Kidney (tissue), 14 donors: Measurements from ENCODE around the gene LTC4S. TPM values are rescaled to one million over a fixed set of nuclear protein-coding genes. Genes with fewer than 3 reads are reported as not detected.
A peak's percentile ranks its signal among the peaks of the same experiment; 100 is the strongest.

Experiments
- DNase-seq, 5 donors: peaks; one replicate each; pipeline ENCODE4 v3.0.0-alpha.2; 2013 to 2020
- FAIRE-seq: peaks from 2 replicates; lab custom pipeline; 2012; peaks lifted over from hg19 to GRCh38; lab: Jason Lieb, UNC
- H3K27ac ChIP-seq, 2 donors: one replicate each; pipeline ENCODE4 v1.7.0; 2013; ENCODE audit warnings: low read depth in 2 of 2, low read length in 2 of 2, inconsistent platforms in 1 of 2
- H3K27me3 ChIP-seq: one replicate; pipeline ENCODE4 v1.7.1; 2013; ENCODE audit warnings: low read length, inconsistent platforms; ENCODE audit not compliant: control insufficient read depth, insufficient read depth
- H3K36me3 ChIP-seq, 3 donors: one replicate each; pipeline versions ENCODE4 v1.7.0 to v1.7.1; 2013; ENCODE audit warnings: low read length in 3 of 3, control low read depth in 1 of 3, inconsistent platforms in 1 of 3; ENCODE audit not compliant: insufficient read depth in 3 of 3, control insufficient read depth in 2 of 3
- H3K4me1 ChIP-seq, 3 donors: one replicate each; pipeline versions ENCODE4 v1.7.0 to v1.7.1; 2013; ENCODE audit warnings: low read length in 3 of 3, inconsistent platforms in 1 of 3, low read depth in 1 of 3; ENCODE audit not compliant: control insufficient read depth in 2 of 3, insufficient read depth in 2 of 3
- H3K4me3 ChIP-seq, 3 donors: one replicate each; pipeline versions ENCODE4 v1.7.0 to v1.8.1; 2013; ENCODE audit warnings: low read length in 3 of 3, control low read depth in 1 of 3, inconsistent platforms in 1 of 3
- H3K9ac ChIP-seq, 3 donors: one replicate each; pipeline versions ENCODE4 v1.7.0 to v1.7.1; 2013; ENCODE audit warnings: low read length in 3 of 3, control low read depth in 1 of 3, inconsistent platforms in 1 of 3
- H3K9me3 ChIP-seq, 3 donors: one replicate each; pipeline versions ENCODE4 v1.7.0 to v1.7.1; 2013; ENCODE audit warnings: low read length in 3 of 3, control low read depth in 1 of 3, inconsistent platforms in 1 of 3; ENCODE audit not compliant: control insufficient read depth in 2 of 3, insufficient read depth in 1 of 3
- intact Hi-C: fragments of 100-400 bp; cut with DNase I; formaldehyde crosslinking; loops from one replicate; pipeline ENCODE4 v1.11.1; 2022
- polyA plus RNA-seq: library from polyadenylated mRNA; stranded (reverse); fragments of 350-450 nt; fragmentation: Illumina TruSeq; extraction: RNeasy Lipid Tissue Mini Kit (QIAGEN cat#74804); gene quantifications from one replicate; pipeline ENCODE4 v1.2.3, GENCODE V29; 2014; ENCODE audit warnings: low read depth, low replicate concordance; ENCODE audit not compliant: insufficient read depth
- total RNA-seq: library from RNA; stranded (reverse); fragmentation: NEBNext Ultra II Directional; extraction: Animal tissue kit (Norgen Biotek cat#: 25700); gene quantifications from one replicate; pipeline ENCODE4 v1.2.1, GENCODE V29; 2021
- TF ChIP-seq, protein P1 (sequence below): IDR thresholded peaks from 3 replicates; pipeline ENCODE4 v1.5.1; 2012; ENCODE audit warnings: mild to moderate bottlenecking, moderate library complexity, borderline replicate concordance; ENCODE audit not compliant: insufficient read depth; ENCODE audit errors: extremely low read depth
- donor health status: control.
- donor health status: control.
- donor health status: control.
- donor health status: control.
- donor health status: control.
- donor health status: DM: yes; HTN: yes; CAD: no.
- donor health status: Normal renal cell carcinoma (clear cell type).

The LTC4S gene
- total and polyA plus RNA-seq, 2 donors from 2014 or later, result 20.1 to 30.6 TPM

DNA sequence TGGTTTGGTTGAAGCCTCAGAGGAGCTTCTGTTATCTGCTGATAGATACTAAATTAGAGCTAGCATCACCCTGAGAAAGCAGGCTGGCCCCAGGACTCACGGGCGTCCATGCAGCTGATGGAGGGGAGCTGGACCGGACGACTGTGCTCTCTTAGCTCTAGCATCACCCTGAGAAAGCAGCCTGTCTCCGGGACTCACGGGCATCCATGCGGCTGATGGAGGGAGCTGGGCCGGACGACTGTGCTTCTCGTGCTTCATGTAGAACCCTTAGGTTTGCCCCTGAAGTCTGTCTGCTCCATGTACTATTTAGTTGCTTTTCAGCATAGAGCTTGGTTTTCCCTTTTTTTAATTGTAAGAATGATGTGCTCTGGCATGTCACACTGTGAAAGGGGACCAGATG lies 16.3 kb upstream of the LTC4S start:
- TF ChIP-seq, protein P1, sequence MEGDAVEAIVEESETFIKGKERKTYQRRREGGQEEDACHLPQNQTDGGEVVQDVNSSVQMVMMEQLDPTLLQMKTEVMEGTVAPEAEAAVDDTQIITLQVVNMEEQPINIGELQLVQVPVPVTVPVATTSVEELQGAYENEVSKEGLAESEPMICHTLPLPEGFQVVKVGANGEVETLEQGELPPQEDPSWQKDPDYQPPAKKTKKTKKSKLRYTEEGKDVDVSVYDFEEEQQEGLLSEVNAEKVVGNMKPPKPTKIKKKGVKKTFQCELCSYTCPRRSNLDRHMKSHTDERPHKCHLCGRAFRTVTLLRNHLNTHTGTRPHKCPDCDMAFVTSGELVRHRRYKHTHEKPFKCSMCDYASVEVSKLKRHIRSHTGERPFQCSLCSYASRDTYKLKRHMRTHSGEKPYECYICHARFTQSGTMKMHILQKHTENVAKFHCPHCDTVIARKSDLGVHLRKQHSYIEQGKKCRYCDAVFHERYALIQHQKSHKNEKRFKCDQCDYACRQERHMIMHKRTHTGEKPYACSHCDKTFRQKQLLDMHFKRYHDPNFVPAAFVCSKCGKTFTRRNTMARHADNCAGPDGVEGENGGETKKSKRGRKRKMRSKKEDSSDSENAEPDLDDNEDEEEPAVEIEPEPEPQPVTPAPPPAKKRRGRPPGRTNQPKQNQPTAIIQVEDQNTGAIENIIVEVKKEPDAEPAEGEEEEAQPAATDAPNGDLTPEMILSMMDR, result no peak
- intact Hi-C loops, result no loop called here
- Histone ChIP-seq H3K27me3 (no peaks in the 10 kb centered on the region), H3K9me3 (no peaks in the 10 kb centered on the region), H3K4me1 (no peaks in the 10 kb centered on the region), H3K9ac (no peak overlapping the region), H3K36me3 (peaks cover 3 to 27% (median 23%) of the 10 kb centered on the region in 3 donors), H3K27ac (no peak overlapping the region), H3K4me3 (no peak overlapping the region)
- DNase-seq (peak in 1 of 5 donors; percentile 38), FAIRE-seq (no peak)

DNA sequence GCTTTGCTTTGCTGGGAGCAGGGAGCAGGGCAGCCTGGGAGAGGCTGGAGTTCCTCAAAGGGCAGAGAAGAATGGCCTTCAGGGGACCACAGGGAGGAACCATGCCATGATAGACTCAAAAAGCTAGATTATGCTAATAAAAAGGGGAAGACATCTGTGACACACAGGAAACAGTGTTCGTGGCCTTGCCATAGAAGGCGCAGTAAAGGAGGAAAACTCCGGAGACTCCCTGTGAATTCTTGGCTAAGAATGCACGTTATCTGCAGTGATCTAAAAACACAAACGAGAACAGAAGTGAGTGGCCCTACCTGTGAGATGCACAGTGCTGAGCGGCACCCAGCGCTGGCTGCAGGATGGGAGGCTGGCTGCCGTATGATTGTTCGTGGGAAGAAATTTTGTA lies 15.9 kb upstream of the LTC4S start:
- Histone ChIP-seq H3K4me1 (no peaks in the 10 kb centered on the region), H3K36me3 (peaks cover 3 to 25% (median 18%) of the 10 kb centered on the region in 3 donors)
- no peak for FAIRE-seq

DNA sequence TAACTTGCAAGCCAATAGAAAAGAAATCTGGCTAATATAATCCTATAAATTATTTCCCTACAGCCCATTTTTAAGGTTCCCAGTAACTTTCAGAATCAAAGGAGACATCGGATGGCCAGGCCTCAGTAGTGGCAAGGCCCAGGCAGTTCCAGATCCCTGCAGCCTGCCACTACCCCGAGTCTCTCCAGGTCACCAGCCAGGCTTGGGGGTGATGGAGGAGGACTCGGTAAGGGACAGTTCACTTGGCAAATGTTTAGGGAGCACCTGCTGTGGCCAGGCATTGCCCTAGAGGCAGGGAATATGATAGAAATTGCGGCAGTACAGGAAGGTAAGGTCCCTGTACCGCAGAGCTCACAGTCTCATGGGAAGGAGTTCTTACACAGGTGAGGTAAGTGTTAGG lies 15.2 kb upstream of the LTC4S start:
- Histone ChIP-seq H3K36me3 (peaks cover 0 to 25% (median 14%) of the 10 kb centered on the region in 3 donors), H3K4me1 (no peaks in the 10 kb centered on the region), H3K27me3 (no peaks in the 10 kb centered on the region), H3K9ac (no peak overlapping the region), H3K4me3 (no peak overlapping the region), H3K27ac (no peak overlapping the region), H3K9me3 (no peaks in the 10 kb centered on the region)
- TF ChIP-seq, protein P1, result no peak
- no peak for FAIRE-seq
- intact Hi-C loops, result no loop called here
- DNase-seq, result no peak

More for the DNA sequence above, 15.9 kb upstream of the LTC4S start:
- no peaks in the 10 kb centered on the region for H3K9me3 ChIP-seq
- H3K27ac ChIP-seq, result no peak overlapping the region
- H3K27me3 ChIP-seq, result no peaks in the 10 kb centered on the region
- no peak overlapping the region for H3K9ac ChIP-seq
- intact Hi-C loops, result no loop called here
- DNase-seq, result no peak
- TF ChIP-seq, protein P1, result no peak
- H3K4me3 ChIP-seq, result no peak overlapping the region

DNA sequence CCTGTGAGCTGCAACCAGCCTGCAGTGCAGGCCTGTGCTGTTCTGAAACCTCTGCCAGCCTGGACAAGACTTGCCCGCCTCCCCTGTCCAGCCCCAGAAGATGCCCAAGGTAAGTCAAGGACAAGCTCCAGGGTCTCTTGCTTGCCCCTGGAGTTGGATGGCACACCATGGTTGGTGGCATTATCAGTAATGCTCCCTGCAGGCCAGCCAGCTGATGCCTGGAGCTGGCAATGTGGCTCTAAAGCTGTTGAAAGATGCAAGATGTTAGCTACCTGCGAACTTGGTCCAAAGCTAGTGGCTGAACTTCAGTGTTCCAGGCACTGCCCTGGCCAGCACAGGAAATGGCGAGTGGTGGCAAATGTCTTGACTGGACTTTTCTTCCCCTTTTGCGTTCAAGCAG lies 14.0 kb upstream of the LTC4S start:
- H3K36me3 ChIP-seq, result peaks cover 0 to 18% (median 7%) of the 10 kb centered on the region in 3 donors
- H3K4me1 ChIP-seq, result no peaks in the 10 kb centered on the region
- no peaks in the 10 kb centered on the region for H3K27me3 ChIP-seq
- no peak overlapping the region for H3K9ac ChIP-seq
- intact Hi-C loops, result no loop called here
- no peak overlapping the region for H3K27ac ChIP-seq
- TF ChIP-seq, protein P1, result no peak
- no peak overlapping the region for H3K4me3 ChIP-seq
- DNase-seq (no peak), FAIRE-seq (no peak)
- no peaks in the 10 kb centered on the region for H3K9me3 ChIP-seq
